ENCODE measurements around the gene TMEM163. TPM values are rescaled to one million over a fixed set of nuclear protein-coding genes. Genes with fewer than 3 reads are reported as not detected.

TMEM163 gene
- total and polyA plus RNA-seq, 4 donors: 0.25 to 0.62 (median 0.36) TPM; not detected in 1

DNA sequence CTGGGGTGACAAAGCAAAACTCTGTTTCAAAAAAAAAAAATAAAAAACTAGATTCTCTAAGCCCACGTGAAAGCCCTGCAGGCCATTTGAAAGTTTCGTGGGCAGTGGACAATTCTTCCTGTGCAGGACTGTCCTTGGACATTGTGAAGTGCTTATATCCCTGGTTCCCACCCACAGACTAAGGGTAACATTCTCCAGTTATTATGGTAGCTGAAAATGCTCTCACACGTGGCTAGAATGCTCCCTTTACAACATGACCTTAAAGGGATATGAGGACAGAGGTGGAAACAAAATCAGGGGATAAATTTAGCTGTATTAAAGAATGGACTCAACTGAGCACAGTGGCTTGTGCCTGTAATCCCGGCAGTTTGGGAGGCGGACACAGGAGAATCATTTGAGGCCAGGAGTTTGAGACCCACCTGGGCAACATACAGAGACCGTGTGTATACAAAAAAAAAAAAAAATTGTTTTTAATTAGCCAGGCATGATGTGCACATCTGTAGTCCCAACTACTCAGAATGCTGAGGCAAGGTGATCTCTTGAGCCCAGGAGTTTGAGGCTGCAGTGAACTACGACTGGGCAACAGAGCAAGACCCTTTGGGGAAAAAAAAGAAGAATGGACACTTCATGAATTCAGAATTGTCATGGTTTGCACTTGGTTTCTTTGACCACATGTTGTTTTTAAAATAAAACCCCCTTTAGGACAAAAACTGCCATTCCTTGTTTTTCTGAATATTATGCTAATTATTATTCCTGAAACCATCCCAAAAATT lies 297.1 kb downstream of the TMEM163 start:
- Histone ChIP-seq H3K27ac (ENCODE audit: low read depth in 1 of 2, low read length in 2 of 2) (peak overlapping the region in 1 of 2 donors; percentile 36), H3K9me3 (ENCODE audit: control insufficient read depth, low read length) (no peaks in the 10 kb centered on the region), H3K4me3 (ENCODE audit: low read length in 2 of 2) (no peak overlapping the region), H3K27me3 (ENCODE audit: control insufficient read depth in 1 of 2, insufficient read depth in 2 of 2, low read length in 1 of 2) (no peaks in the 10 kb centered on the region), H3K36me3 (ENCODE audit: control insufficient read depth in 1 of 2, insufficient read depth in 2 of 2, low read length in 1 of 2) (no peaks in the 10 kb centered on the region), H3K4me1 (ENCODE audit: control insufficient read depth in 1 of 2, insufficient read depth in 2 of 2, low read length in 2 of 2) (no peaks in the 10 kb centered on the region)
- 62 to 67% methylated on average over 7 of the region's 7 CpGs for WGBS, 2 donors
- intact Hi-C loops (cut with DNase I): no loop called here
- ATAC-seq (ENCODE audit: low FRiP score) (no peak), DNase-seq (no peak)

- intact Hi-C loops (cut with DNase I): no loop called here
- Histone ChIP-seq H3K9me3 (ENCODE audit: control insufficient read depth, low read length) (no peaks in the 10 kb centered on the region), H3K27me3 (ENCODE audit: control insufficient read depth in 1 of 2, insufficient read depth in 2 of 2, low read length in 1 of 2) (no peaks in the 10 kb centered on the region), H3K27ac (ENCODE audit: low read depth in 1 of 2, low read length in 2 of 2) (no peak overlapping the region), H3K36me3 (ENCODE audit: control insufficient read depth in 1 of 2, insufficient read depth in 2 of 2, low read length in 1 of 2) (no peaks in the 10 kb centered on the region), H3K4me3 (ENCODE audit: low read length in 2 of 2) (no peak overlapping the region), H3K4me1 (ENCODE audit: control insufficient read depth in 1 of 2, insufficient read depth in 2 of 2, low read length in 2 of 2) (no peaks in the 10 kb centered on the region)
- DNase-seq: no peak
- WGBS, 2 donors: 30 to 41% methylated on average over 3 of the region's 3 CpGs
- no peak for ATAC-seq (ENCODE audit: low FRiP score)
Observed at GRCh38 chr2:134420920-134421319, 297.9 kb downstream of the TMEM163 start.

GRCh38 chr2:134420259-134420658 lies 298.5 kb downstream of the TMEM163 start:
- no peaks in the 10 kb centered on the region for H3K36me3 ChIP-seq (ENCODE audit: control insufficient read depth in 1 of 2, insufficient read depth in 2 of 2, low read length in 1 of 2)
- ATAC-seq (ENCODE audit: low FRiP score) (no peak), DNase-seq (no peak)
- no peaks in the 10 kb centered on the region for H3K27me3 ChIP-seq (ENCODE audit: control insufficient read depth in 1 of 2, insufficient read depth in 2 of 2, low read length in 1 of 2)
- WGBS, 2 donors: 93% methylated on average over 7 of the region's 7 CpGs
- no peaks in the 10 kb centered on the region for H3K4me1 ChIP-seq (ENCODE audit: control insufficient read depth in 1 of 2, insufficient read depth in 2 of 2, low read length in 2 of 2)
- intact Hi-C loops (cut with DNase I): no loop called here
- H3K27ac ChIP-seq (ENCODE audit: low read depth in 1 of 2, low read length in 2 of 2): no peak overlapping the region
- H3K4me3 ChIP-seq (ENCODE audit: low read length in 2 of 2): no peak overlapping the region
- H3K9me3 ChIP-seq (ENCODE audit: control insufficient read depth, low read length): no peaks in the 10 kb centered on the region

GRCh38 chr2:134417968-134418582 lies 300.7 kb downstream of the TMEM163 start:
- Histone ChIP-seq H3K9me3 (ENCODE audit: control insufficient read depth, low read length) (no peaks in the 10 kb centered on the region), H3K4me3 (ENCODE audit: low read length in 2 of 2) (no peak overlapping the region), H3K27ac (ENCODE audit: low read depth in 1 of 2, low read length in 2 of 2) (no peak overlapping the region), H3K4me1 (ENCODE audit: control insufficient read depth in 1 of 2, insufficient read depth in 2 of 2, low read length in 2 of 2) (no peaks in the 10 kb centered on the region), H3K27me3 (ENCODE audit: control insufficient read depth in 1 of 2, insufficient read depth in 2 of 2, low read length in 1 of 2) (no peaks in the 10 kb centered on the region), H3K36me3 (ENCODE audit: control insufficient read depth in 1 of 2, insufficient read depth in 2 of 2, low read length in 1 of 2) (no peaks in the 10 kb centered on the region)
- 65 to 75% methylated on average over 5 of the region's 5 CpGs for WGBS, 2 donors
- intact Hi-C loops (cut with DNase I): loop anchor here in 1 of 2 donors (5.0 kb wide), 1 partner anchor 531 kb away; no protein-coding TSS in a partner anchor
- ATAC-seq (ENCODE audit: low FRiP score) (no peak), DNase-seq (no peak)

- DNase-seq: no peak
- no peaks in the 10 kb centered on the region for H3K27me3 ChIP-seq (ENCODE audit: control insufficient read depth in 1 of 2, insufficient read depth in 2 of 2, low read length in 1 of 2)
- intact Hi-C loops (cut with DNase I): loop anchor here in 1 of 2 donors (5.0 kb wide), 1 partner anchor 529 kb away; no protein-coding TSS in a partner anchor
- H3K36me3 ChIP-seq (ENCODE audit: control insufficient read depth in 1 of 2, insufficient read depth in 2 of 2, low read length in 1 of 2): no peaks in the 10 kb centered on the region
- no peak overlapping the region for H3K27ac ChIP-seq (ENCODE audit: low read depth in 1 of 2, low read length in 2 of 2)
- no peak for ATAC-seq (ENCODE audit: low FRiP score)
- H3K4me3 ChIP-seq (ENCODE audit: low read length in 2 of 2): no peak overlapping the region
- WGBS, 2 donors: 95 to 96% methylated on average over 1 of the region's 1 CpG
- H3K4me1 ChIP-seq (ENCODE audit: control insufficient read depth in 1 of 2, insufficient read depth in 2 of 2, low read length in 2 of 2): no peaks in the 10 kb centered on the region
- no peaks in the 10 kb centered on the region for H3K9me3 ChIP-seq (ENCODE audit: control insufficient read depth, low read length)
Observed at GRCh38 chr2:134416637-134417036, 302.2 kb downstream of the TMEM163 start.

GRCh38 chr2:134416018-134416417 lies 302.8 kb downstream of the TMEM163 start:
- Histone ChIP-seq H3K27me3 (ENCODE audit: control insufficient read depth in 1 of 2, insufficient read depth in 2 of 2, low read length in 1 of 2) (no peaks in the 10 kb centered on the region), H3K9me3 (ENCODE audit: control insufficient read depth, low read length) (no peaks in the 10 kb centered on the region), H3K4me3 (ENCODE audit: low read length in 2 of 2) (no peak overlapping the region), H3K4me1 (ENCODE audit: control insufficient read depth in 1 of 2, insufficient read depth in 2 of 2, low read length in 2 of 2) (no peaks in the 10 kb centered on the region), H3K27ac (ENCODE audit: low read depth in 1 of 2, low read length in 2 of 2) (no peak overlapping the region), H3K36me3 (ENCODE audit: control insufficient read depth in 1 of 2, insufficient read depth in 2 of 2, low read length in 1 of 2) (no peaks in the 10 kb centered on the region)
- DNase-seq (no peak), ATAC-seq (ENCODE audit: low FRiP score) (no peak)
- 87 to 98% methylated on average over 2 of the region's 2 CpGs for WGBS, 2 donors
- intact Hi-C loops (cut with DNase I): loop anchor here in 1 of 2 donors (5.0 kb wide), 1 partner anchor 529 kb away; no protein-coding TSS in a partner anchor

GRCh38 chr2:134413912-134414311 lies 304.9 kb downstream of the TMEM163 start:
- intact Hi-C loops (cut with DNase I): loop anchor here (2.0 to 5.0 kb wide), 4 partner anchors 37 to 297 kb away; no protein-coding TSS in a partner anchor
- DNase-seq: no peak
- H3K36me3 ChIP-seq (ENCODE audit: control insufficient read depth in 1 of 2, insufficient read depth in 2 of 2, low read length in 1 of 2): no peaks in the 10 kb centered on the region
- no peak overlapping the region for H3K4me3 ChIP-seq (ENCODE audit: low read length in 2 of 2)
- no peaks in the 10 kb centered on the region for H3K27me3 ChIP-seq (ENCODE audit: control insufficient read depth in 1 of 2, insufficient read depth in 2 of 2, low read length in 1 of 2)
- ATAC-seq (ENCODE audit: low FRiP score): no peak
- H3K27ac ChIP-seq (ENCODE audit: low read depth in 1 of 2, low read length in 2 of 2): no peak overlapping the region
- no peaks in the 10 kb centered on the region for H3K4me1 ChIP-seq (ENCODE audit: control insufficient read depth in 1 of 2, insufficient read depth in 2 of 2, low read length in 2 of 2)
- H3K9me3 ChIP-seq (ENCODE audit: control insufficient read depth, low read length): no peaks in the 10 kb centered on the region
- 60 to 89% methylated on average over 2 of the region's 2 CpGs for WGBS, 2 donors

- Histone ChIP-seq H3K9me3 (ENCODE audit: control insufficient read depth, low read length) (no peaks in the 10 kb centered on the region), H3K4me3 (ENCODE audit: low read length in 2 of 2) (no peak overlapping the region), H3K36me3 (ENCODE audit: control insufficient read depth in 1 of 2, insufficient read depth in 2 of 2, low read length in 1 of 2) (no peaks in the 10 kb centered on the region), H3K27ac (ENCODE audit: low read depth in 1 of 2, low read length in 2 of 2) (no peak overlapping the region), H3K4me1 (ENCODE audit: control insufficient read depth in 1 of 2, insufficient read depth in 2 of 2, low read length in 2 of 2) (no peaks in the 10 kb centered on the region), H3K27me3 (ENCODE audit: control insufficient read depth in 1 of 2, insufficient read depth in 2 of 2, low read length in 1 of 2) (no peaks in the 10 kb centered on the region)
- no peak for ATAC-seq (ENCODE audit: low FRiP score)
- 76% methylated on average over 1 of the region's 1 CpG for WGBS, 2 donors
- intact Hi-C loops (cut with DNase I): loop anchor here (2.0 to 5.0 kb wide), 4 partner anchors 36 to 296 kb away; no protein-coding TSS in a partner anchor
- DNase-seq: no peak
Observed at GRCh38 chr2:134413430-134413829, 305.4 kb downstream of the TMEM163 start.

All from aorta (tissue), 5 donors.